Parathyroid adenoma (tissue), 2 donors: ENCODE measurements around the gene SERHL2.
"Not testable (repeated sequence)": the region's sequence is repeated elsewhere in the genome, so short reads cannot be mapped to it uniquely, and the experiment has no call there.

Experiments used
- H2AFZ ChIP-seq: fragments of 300-600 bp; sonication (generic); one replicate; pipeline ENCODE4 v1.7.0; 2017; ENCODE audit warnings: antibody characterized with exemption, mild to moderate bottlenecking
- H3K27ac ChIP-seq: fragments of 300-600 bp; sonication (generic); one replicate; pipeline ENCODE4 v1.7.0; 2017
- H3K27me3 ChIP-seq: fragments of 300-600 bp; sonication (generic); one replicate; pipeline ENCODE4 v1.7.0; 2017; ENCODE audit warnings: low read length; ENCODE audit not compliant: control insufficient read depth, insufficient read depth
- H3K36me3 ChIP-seq: fragments of 300-600 bp; sonication (generic); one replicate; pipeline ENCODE4 v1.7.0; 2017; ENCODE audit warnings: low read length; ENCODE audit not compliant: control insufficient read depth, insufficient read depth
- H3K4me1 ChIP-seq: fragments of 300-600 bp; sonication (generic); one replicate; pipeline ENCODE4 v1.7.0; 2017; ENCODE audit warnings: control low read depth
- H3K4me2 ChIP-seq: fragments of 300-600 bp; sonication (generic); one replicate; pipeline ENCODE4 v1.7.0; 2017; ENCODE audit warnings: low read length
- H3K4me3 ChIP-seq: fragments of 300-600 bp; sonication (generic); one replicate; pipeline ENCODE4 v1.7.0; 2017; ENCODE audit warnings: low read depth, low read length
- H3K79me2 ChIP-seq: fragments of 300-600 bp; sonication (generic); one replicate; pipeline ENCODE4 v1.7.0; 2017; ENCODE audit warnings: control low read depth
- H3K9ac ChIP-seq: fragments of 300-600 bp; sonication (generic); one replicate; pipeline ENCODE4 v1.7.0; 2017; ENCODE audit warnings: mild to moderate bottlenecking
- H3K9me3 ChIP-seq: fragments of 300-600 bp; sonication (generic); one replicate; pipeline ENCODE4 v1.7.0; 2017; ENCODE audit warnings: low read length; ENCODE audit not compliant: control insufficient read depth
- TF ChIP-seq, protein P1 (sequence below): fragments of 300-600 bp; sonication (generic); IDR thresholded peaks from one replicate; pipeline ENCODE4 v1.7.0; 2017; ENCODE audit warnings: antibody characterized with exemption, mild to moderate bottlenecking
- donor health status: primary hyperparathyroidism.

Gene SERHL2

DNA sequence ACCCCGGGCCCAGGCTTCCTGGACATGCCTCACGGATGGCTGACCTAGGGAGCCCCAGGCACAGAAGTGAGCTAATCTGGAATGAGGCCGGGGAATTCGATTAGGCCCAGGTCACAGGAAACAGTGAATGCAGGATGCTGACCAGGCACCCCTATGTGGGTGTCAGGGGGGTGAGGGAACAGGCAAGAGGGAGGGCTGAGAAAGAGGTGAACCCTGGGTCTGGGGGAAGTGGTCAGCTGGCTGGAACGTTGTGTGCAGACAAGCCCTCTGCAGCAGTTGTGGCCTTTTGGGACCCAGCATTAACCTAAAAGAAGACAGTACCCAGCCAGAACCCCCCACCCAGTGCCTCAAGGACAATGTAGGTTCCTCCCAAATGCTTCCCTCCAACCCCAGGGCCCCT, 8.1 kb downstream of the SERHL2 start:
- Histone ChIP-seq H2AFZ (no peak overlapping the region), H3K27ac (no peak overlapping the region), H3K4me3 (no peak overlapping the region), H3K9me3 (no peaks in the 10 kb centered on the region), H3K27me3 (no peaks in the 10 kb centered on the region), H3K79me2 (no peaks in the 10 kb centered on the region), H3K4me2 (no peak overlapping the region), H3K36me3 (no peaks in the 10 kb centered on the region), H3K9ac (no peak overlapping the region), H3K4me1 (peaks cover 7% of the 10 kb centered on the region)
- TF ChIP-seq, protein P1, sequence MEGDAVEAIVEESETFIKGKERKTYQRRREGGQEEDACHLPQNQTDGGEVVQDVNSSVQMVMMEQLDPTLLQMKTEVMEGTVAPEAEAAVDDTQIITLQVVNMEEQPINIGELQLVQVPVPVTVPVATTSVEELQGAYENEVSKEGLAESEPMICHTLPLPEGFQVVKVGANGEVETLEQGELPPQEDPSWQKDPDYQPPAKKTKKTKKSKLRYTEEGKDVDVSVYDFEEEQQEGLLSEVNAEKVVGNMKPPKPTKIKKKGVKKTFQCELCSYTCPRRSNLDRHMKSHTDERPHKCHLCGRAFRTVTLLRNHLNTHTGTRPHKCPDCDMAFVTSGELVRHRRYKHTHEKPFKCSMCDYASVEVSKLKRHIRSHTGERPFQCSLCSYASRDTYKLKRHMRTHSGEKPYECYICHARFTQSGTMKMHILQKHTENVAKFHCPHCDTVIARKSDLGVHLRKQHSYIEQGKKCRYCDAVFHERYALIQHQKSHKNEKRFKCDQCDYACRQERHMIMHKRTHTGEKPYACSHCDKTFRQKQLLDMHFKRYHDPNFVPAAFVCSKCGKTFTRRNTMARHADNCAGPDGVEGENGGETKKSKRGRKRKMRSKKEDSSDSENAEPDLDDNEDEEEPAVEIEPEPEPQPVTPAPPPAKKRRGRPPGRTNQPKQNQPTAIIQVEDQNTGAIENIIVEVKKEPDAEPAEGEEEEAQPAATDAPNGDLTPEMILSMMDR, result no peak

DNA sequence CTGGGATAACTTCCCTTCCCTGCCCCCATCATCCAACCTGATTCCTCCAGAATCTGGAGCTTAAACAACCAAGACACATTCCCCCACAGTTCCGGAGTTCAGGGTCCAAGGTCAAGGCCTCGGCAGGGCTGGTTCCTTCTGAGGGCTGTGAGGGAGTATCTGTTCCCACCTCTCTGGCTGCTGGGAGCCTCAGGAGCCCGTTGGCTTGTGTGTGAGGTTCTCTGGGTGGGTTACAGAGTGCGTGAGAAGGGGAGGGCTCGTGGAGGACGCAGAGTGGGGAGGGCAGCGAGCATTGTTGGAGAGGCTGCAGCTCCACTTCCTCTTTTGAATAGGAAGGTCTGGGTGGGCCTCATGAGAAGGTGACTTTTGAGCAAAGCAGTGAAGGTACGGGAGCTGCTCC, 8.5 kb downstream of the SERHL2 start:
- H2AFZ ChIP-seq, result no peak overlapping the region
- H3K4me1 ChIP-seq, result peaks cover 7% of the 10 kb centered on the region
- no peak overlapping the region for H3K27ac ChIP-seq
- no peak overlapping the region for H3K4me3 ChIP-seq
- H3K9me3 ChIP-seq, result no peaks in the 10 kb centered on the region
- no peak overlapping the region for H3K4me2 ChIP-seq
- no peaks in the 10 kb centered on the region for H3K27me3 ChIP-seq
- TF ChIP-seq, protein P1, result no peak
- H3K9ac ChIP-seq, result no peak overlapping the region
- no peaks in the 10 kb centered on the region for H3K79me2 ChIP-seq
- H3K36me3 ChIP-seq, result no peaks in the 10 kb centered on the region

DNA sequence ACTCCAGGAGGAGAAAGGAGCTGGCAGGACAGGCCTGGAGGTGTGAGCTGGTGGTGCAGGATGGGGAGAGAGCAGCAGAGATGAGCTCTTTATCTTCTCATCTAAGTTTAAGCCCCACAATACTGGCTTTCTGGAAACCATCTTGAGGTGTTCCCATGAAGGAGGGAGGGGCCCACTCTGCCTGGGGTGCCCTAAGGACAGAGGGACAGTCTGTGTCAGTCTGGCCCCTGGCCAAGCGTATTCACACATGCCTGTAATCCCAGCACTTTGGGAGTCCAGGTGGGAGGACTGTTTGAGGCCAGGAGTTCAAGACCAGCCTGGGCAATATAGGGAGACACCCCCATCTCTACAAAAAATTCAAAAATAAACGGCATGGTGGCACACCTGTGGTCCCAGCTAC, 8.9 kb downstream of the SERHL2 start:
- Histone ChIP-seq H3K4me1 (peaks cover 7% of the 10 kb centered on the region), H3K27ac (no peak overlapping the region), H3K79me2 (no peaks in the 10 kb centered on the region), H3K4me2 (no peak overlapping the region), H3K9ac (no peak overlapping the region), H2AFZ (no peak overlapping the region), H3K27me3 (no peaks in the 10 kb centered on the region), H3K4me3 (no peak overlapping the region), H3K9me3 (no peaks in the 10 kb centered on the region), H3K36me3 (no peaks in the 10 kb centered on the region)
- TF ChIP-seq, protein P1, result no peak

DNA sequence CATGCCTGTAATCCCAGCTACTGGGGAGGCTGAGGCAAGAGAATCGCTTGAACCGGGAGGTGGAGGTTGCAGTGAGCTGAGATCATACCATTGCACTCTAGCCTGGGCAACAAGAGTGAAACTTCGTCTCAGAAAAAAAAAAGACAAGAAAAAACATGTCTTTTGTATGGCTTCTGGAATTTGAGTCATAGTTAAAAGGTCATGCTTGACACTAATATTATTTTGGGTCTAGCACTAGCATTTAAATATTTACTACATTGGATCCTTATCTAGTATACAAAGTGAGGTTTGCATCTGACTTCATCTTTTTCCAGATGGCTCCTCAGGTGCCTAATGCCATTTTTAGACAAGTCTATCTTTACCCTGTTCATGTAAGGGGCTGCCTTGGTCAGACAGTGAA, 10.2 kb downstream of the SERHL2 start:
- not testable (repeated sequence) for H3K36me3 ChIP-seq, H3K79me2 ChIP-seq, H3K4me1 ChIP-seq, H3K4me3 ChIP-seq, H3K9ac ChIP-seq, H3K9me3 ChIP-seq, H3K4me2 ChIP-seq, H2AFZ ChIP-seq, H3K27me3 ChIP-seq, H3K27ac ChIP-seq

DNA sequence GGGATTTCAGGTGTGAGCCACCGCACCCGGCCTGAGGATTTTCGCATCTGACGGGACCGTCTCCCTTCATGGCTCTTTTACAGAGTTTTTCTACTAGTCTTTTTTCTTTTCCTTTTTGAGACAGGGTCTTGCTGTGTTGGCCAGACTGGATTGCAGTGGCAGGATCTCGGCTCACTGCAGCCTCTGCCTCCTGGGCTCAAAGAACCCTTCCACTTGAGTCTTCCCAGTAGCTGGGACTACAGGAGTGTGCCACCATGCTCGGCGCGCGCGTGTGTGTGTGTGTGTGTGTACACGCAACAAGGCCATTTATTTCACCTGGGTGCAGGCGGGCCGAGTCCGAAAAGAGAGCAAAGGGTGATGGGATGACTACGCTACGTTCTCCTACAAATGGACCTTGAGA, 10.9 kb downstream of the SERHL2 start:
- H3K27me3 ChIP-seq, result no peaks in the 10 kb centered on the region

More for the DNA sequence above, 10.9 kb downstream of the SERHL2 start:
- H3K9me3 ChIP-seq, result no peaks in the 10 kb centered on the region
- H3K79me2 ChIP-seq, result no peaks in the 10 kb centered on the region
- peaks cover 7% of the 10 kb centered on the region for H3K4me1 ChIP-seq
- no peak overlapping the region for H2AFZ ChIP-seq
- H3K4me2 ChIP-seq, result no peak overlapping the region
- H3K4me3 ChIP-seq, result no peak overlapping the region
- H3K27ac ChIP-seq, result no peak overlapping the region
- no peak overlapping the region for H3K9ac ChIP-seq
- no peaks in the 10 kb centered on the region for H3K36me3 ChIP-seq
- TF ChIP-seq, protein P1, result no peak
